T-helper 17 cell (primary cell): Measurements from ENCODE around the gene TSSC4. TPM values are rescaled to one million over a fixed set of nuclear protein-coding genes. Genes with fewer than 3 reads are reported as not detected.

ENCODE experiments used
- ATAC-seq: fragments of 150-1000 bp; cut with Tn5 transposase; 2 replicates; pipeline ENCODE4 v1.10.0; 2021; ENCODE audit warnings: mild to moderate bottlenecking, moderate library complexity
- DNase-seq, 3 donors: peaks; one replicate each; pipeline versions ENCODE4 v3.0.0 to v3.0.0-alpha.2; 2020 to 2021
- H3K9me3 ChIP-seq: one replicate; pipeline ENCODE4 v1.7.0; 2013; ENCODE audit warnings: low read length, mild to moderate bottlenecking; ENCODE audit not compliant: control insufficient read depth, poor library complexity, severe bottlenecking
- H3K27ac Mint-ChIP-seq: one replicate; pipeline ENCODE4 v1.8.0; 2022; ENCODE audit warnings: mild to moderate bottlenecking, moderate library complexity, mixed read lengths
- H3K27me3 Mint-ChIP-seq: one replicate; pipeline ENCODE4 v1.8.0; 2022; ENCODE audit warnings: mixed read lengths
- H3K36me3 Mint-ChIP-seq: one replicate; pipeline ENCODE4 v1.8.0; 2022; ENCODE audit warnings: low read depth, mixed read lengths
- H3K4me1 Mint-ChIP-seq: one replicate; pipeline ENCODE4 v1.8.0; 2022; ENCODE audit warnings: mild to moderate bottlenecking, mixed read lengths
- H3K4me3 Mint-ChIP-seq: one replicate; pipeline ENCODE4 v1.8.0; 2022; ENCODE audit warnings: mild to moderate bottlenecking, moderate library complexity, mixed read lengths
- total RNA-seq, 4 donors: library from RNA in 2 of 4; stranded (reverse) in 2 of 4; gene quantifications; one replicate each; pipeline ENCODE4 v1.2.3 and lab custom pipeline; 2022 to 2026

TSSC4 gene
- total RNA-seq, 2 donors from 2014 or later = 47.9 to 60.3 TPM

- peak; percentile 49 for ATAC-seq
Measured at GRCh38 chr11:2383852-2384804, 16.4 kb upstream of the TSSC4 start.

DNA sequence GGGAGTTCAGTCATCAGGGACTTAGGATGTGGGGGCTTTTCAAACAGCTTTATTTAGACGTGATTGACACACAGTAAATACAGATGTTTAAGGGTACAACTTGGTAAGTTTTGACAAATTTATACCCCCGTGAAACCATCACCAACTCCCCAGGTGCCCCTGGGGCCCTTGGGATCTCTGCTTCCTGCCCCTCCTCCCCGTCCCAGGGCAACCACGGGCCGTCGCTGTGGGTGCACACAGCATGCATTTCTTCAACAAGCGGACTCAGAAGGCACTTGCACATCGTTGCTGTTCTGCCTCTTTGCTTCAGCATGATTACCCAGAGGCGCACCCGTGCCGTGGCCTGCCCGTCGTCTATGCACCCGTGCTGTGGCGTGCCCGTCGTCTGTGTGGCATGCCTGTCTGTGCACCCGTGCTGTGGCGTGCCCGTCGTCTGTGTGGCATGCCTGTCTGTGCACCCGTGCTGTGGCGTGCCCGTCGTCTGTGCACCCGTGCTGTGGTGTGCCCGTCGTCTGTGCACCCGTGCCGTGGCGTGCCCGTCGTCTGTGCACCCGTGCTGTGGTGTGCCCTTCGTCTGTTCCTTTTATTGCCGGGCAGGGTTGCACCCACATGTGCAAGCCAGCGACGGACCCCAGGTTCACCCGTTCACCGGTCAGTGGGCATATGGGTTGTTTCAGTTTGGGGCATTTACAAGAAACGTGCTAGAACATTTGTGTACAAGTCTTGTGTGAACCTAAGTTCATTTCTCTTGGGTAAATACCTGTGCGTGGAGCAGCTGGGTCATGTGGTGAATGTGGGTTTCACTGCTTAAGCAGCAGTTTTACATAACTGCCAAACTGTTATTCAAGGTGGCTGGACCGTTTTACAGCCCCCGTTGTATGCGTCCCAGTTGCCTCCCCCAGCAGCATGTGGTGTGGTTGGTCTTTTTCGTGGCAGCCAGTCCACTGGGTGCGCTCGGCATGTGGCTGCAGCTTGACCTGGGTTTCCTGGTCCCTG lies 15.1 kb upstream of the TSSC4 start:
- H3K4me1 Mint-ChIP-seq = peaks cover 40% of the 10 kb centered on the region
- H3K27me3 Mint-ChIP-seq = no peaks in the 10 kb centered on the region
- peak overlapping the region; percentile 51 for H3K27ac Mint-ChIP-seq
- DNase-seq = no peak
- H3K4me3 Mint-ChIP-seq = peak overlapping the region; percentile 78
- no peaks in the 10 kb centered on the region for H3K36me3 Mint-ChIP-seq
- H3K9me3 ChIP-seq = no peaks in the 10 kb centered on the region
- peak; percentile 21 for ATAC-seq

More at GRCh38 chr11:2383852-2384804, 16.4 kb upstream of the TSSC4 start:
- H3K9me3 ChIP-seq = no peaks in the 10 kb centered on the region
- Mint-ChIP-seq H3K27me3 (no peaks in the 10 kb centered on the region), H3K27ac (peak overlapping the region; percentile 61), H3K36me3 (no peaks in the 10 kb centered on the region), H3K4me3 (peak overlapping the region; percentile 78), H3K4me1 (peaks cover 33% of the 10 kb centered on the region)
- peak in 2 of 3 donors; percentile 46 to 49 for DNase-seq

- Mint-ChIP-seq H3K27ac (peak overlapping the region; percentile 51), H3K36me3 (no peaks in the 10 kb centered on the region), H3K4me3 (peak overlapping the region; percentile 36), H3K27me3 (no peaks in the 10 kb centered on the region), H3K4me1 (peaks cover 39% of the 10 kb centered on the region)
- no peak for DNase-seq
- no peak for ATAC-seq
- no peaks in the 10 kb centered on the region for H3K9me3 ChIP-seq
Measured at GRCh38 chr11:2386591-2386990, 14.0 kb upstream of the TSSC4 start.

DNA sequence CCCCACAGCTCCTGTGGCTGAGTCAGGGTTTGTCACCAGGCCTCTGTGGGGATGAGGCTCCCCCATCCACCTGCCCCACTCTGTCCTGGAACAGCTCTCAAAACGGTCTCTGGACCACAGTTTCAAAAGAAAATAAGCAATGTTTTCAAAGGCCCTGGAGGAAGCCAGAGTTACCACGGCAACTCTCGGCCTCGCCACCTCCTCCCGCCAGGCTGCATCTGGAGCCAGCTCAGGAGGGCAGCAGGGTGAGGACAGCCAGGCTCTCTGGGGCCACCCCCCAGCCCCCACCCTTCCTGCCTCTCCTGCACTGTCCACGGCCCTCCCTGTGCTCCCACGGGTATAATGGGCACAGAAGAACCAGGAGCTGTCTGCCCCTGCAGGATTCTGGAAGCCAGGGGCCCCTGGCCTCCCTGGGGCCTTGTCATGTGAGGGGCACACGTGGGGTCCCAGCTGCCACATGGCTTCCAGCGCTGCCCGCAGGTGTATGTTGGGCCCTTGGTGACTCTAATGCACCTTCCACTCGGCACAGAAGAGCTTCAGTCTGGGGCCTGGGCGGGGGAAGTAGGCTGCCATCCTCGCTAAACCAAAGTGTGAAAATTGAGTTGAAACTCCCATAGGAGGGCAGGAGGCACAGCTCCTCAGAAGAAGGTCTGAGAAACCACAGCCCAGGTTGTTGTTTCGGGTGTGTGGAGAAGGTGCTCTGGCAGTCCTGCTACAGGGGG lies 13.1 kb upstream of the TSSC4 start:
- no peak overlapping the region for H3K4me3 Mint-ChIP-seq
- peaks cover 39% of the 10 kb centered on the region for H3K4me1 Mint-ChIP-seq
- H3K27ac Mint-ChIP-seq = peak overlapping the region; percentile 45
- ATAC-seq (no peak), DNase-seq (no peak)
- H3K9me3 ChIP-seq = no peaks in the 10 kb centered on the region
- no peaks in the 10 kb centered on the region for H3K36me3 Mint-ChIP-seq
- no peaks in the 10 kb centered on the region for H3K27me3 Mint-ChIP-seq

DNA sequence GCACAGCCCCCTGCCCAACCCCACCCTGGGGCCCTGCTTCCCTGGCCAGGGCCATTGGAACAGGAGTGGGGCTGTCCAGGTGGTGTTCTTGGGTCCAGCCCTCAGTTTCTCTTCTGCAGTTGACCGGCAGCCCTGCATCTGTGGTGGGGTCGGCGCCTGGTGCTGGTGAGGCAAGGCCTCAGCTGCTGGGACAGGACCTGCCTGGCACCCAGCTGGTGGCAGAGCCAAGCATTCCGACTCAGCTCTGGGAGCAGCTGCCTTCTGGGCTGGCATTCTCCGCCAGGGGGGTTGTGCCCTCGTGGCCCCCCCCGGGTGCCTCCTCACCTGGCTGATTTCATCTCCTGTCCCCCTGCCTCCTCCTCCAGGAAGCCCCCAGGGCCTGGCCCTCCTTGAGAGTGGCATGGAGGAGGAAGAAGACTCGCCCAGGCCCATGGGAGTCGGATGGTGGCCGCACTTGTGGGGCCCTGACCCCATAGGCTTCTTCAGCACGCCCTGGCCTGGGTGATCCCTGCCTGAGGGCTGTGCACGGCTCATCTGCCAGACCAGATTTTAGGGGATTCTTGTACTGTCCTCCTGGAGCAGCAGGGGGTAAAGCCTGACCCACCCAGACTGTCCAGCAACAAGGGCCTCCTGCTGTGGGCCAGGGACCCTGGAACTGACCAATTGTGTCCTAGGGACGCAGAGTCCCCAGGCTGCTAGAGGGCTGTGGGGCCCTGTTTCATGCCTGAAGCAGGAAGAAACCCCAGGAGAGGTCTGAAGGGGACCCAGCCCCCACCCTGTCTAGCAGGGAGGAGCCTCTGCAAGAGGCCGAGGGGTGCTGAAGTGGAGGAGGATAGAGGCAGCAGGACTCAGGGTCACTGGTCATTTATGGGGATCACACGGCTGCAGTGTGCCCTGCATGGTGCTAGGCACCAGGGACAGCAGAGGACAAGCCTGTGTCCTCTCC lies 11.8 kb upstream of the TSSC4 start:
- peaks cover 32% of the 10 kb centered on the region for H3K4me1 Mint-ChIP-seq

GRCh38 chr11:2389377-2390026 lies 11.0 kb upstream of the TSSC4 start:
- no peaks in the 10 kb centered on the region for H3K27me3 Mint-ChIP-seq
- peaks cover 27% of the 10 kb centered on the region for H3K4me1 Mint-ChIP-seq
- H3K36me3 Mint-ChIP-seq = no peaks in the 10 kb centered on the region
- peak overlapping the region; percentile 65 for H3K27ac Mint-ChIP-seq
- DNase-seq (no peak), ATAC-seq (no peak)
- peak overlapping the region; percentile 28 for H3K4me3 Mint-ChIP-seq
- H3K9me3 ChIP-seq = no peaks in the 10 kb centered on the region

More for the DNA sequence above, 11.8 kb upstream of the TSSC4 start:
- H3K9me3 ChIP-seq = no peaks in the 10 kb centered on the region
- DNase-seq = no peak
- Mint-ChIP-seq H3K27ac (peak overlapping the region; percentile 65), H3K27me3 (no peaks in the 10 kb centered on the region), H3K4me3 (no peak overlapping the region), H3K36me3 (no peaks in the 10 kb centered on the region)
- ATAC-seq = no peak

GRCh38 chr11:2390091-2390724 lies 10.3 kb upstream of the TSSC4 start:
- DNase-seq = no peak
- peak overlapping the region; percentile 39 for H3K4me3 Mint-ChIP-seq
- H3K27ac Mint-ChIP-seq = peak overlapping the region; percentile 65
- no peaks in the 10 kb centered on the region for H3K36me3 Mint-ChIP-seq
- H3K9me3 ChIP-seq = no peaks in the 10 kb centered on the region
- no peaks in the 10 kb centered on the region for H3K27me3 Mint-ChIP-seq
- no peak for ATAC-seq
- H3K4me1 Mint-ChIP-seq = peaks cover 23% of the 10 kb centered on the region

GRCh38 chr11:2390725-2391151 lies 9.8 kb upstream of the TSSC4 start:
- no peaks in the 10 kb centered on the region for H3K27me3 Mint-ChIP-seq
- H3K4me3 Mint-ChIP-seq = no peak overlapping the region
- no peaks in the 10 kb centered on the region for H3K9me3 ChIP-seq
- DNase-seq (no peak), ATAC-seq (no peak)
- peak overlapping the region; percentile 65 for H3K27ac Mint-ChIP-seq
- H3K4me1 Mint-ChIP-seq = peaks cover 20% of the 10 kb centered on the region
- no peaks in the 10 kb centered on the region for H3K36me3 Mint-ChIP-seq

DNA sequence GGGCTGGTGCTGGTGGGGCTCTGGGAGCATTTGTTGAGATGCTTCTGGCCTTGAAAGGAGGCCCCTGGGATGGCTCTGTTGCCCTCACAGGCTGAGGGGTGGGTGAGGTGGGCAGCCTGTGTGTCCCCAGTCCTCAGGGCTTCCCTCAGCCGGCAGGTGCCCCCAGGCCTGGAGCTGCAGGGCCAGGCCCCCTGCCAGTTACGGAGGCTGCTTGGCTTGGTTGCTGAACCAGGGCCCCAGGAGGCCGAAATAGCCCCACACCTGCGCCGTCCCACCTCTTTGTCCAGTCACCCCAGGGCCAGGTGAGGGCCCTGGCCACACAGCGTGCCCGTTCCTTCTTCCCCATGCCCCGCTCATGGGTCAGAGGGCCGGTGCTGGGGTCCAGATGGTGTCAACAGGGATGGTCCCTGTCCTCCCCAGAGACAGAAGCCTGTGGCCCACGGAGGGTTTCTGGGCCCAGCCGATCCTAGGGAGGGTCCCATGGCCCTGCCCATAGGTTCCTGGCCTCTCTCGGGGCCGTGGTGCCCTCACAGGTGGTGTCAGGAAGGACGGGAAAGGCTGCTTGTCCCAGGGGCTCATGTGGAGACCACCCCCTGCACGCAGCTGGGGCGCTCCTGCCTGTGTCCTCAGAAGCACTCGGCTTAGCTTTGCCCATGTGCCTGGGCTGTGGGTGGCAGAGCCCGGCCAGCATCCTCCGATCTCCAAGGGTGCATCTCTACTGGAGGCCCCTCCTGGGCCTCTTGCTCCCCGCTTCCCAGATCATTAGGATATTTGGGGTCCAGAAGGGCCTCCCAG lies 9.2 kb upstream of the TSSC4 start:
- DNase-seq (no peak), ATAC-seq (no peak)
- H3K4me3 Mint-ChIP-seq = no peak overlapping the region
- H3K4me1 Mint-ChIP-seq = peaks cover 15% of the 10 kb centered on the region
- no peaks in the 10 kb centered on the region for H3K9me3 ChIP-seq
- no peaks in the 10 kb centered on the region for H3K27me3 Mint-ChIP-seq
- peak overlapping the region; percentile 65 for H3K27ac Mint-ChIP-seq
- no peaks in the 10 kb centered on the region for H3K36me3 Mint-ChIP-seq

DNA sequence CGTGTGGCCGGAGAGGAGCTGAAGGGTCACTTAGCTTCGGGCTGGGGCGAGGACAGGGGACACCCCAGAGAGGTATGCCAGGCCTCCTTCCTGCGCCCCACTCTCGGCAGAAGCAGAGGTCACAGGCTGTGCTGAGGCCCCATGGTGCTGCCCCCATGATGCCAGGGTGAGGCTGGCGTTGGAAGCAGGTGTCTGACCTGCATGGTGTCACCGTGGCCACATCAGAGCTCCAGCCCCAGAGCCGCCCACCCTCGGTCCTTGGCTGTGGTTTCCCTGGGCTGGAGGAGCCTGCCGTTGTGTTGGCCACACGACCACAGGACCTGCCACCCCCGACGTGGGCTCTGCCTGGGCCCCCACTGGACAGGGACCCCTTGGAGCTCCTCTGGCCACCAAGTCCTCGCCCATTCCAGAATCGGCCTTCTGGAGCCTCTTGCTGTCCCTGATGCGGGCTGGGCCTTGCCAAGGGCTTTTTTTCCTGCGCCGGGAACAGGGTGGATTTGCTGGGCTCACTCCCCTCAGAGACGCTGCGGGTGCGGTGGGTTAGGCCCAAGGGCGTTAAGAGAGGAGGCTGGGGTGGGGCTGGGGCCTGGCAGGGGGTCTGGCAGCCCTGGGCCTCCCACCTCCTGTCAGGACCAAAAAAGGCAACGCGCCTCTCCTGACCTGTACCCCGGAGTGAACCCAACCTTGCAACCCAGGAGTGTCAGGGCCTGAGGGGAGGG lies 8.2 kb upstream of the TSSC4 start:
- peaks cover 5% of the 10 kb centered on the region for H3K36me3 Mint-ChIP-seq
- DNase-seq (no peak), ATAC-seq (no peak)
- no peak overlapping the region for H3K27ac Mint-ChIP-seq
- no peaks in the 10 kb centered on the region for H3K9me3 ChIP-seq
- H3K27me3 Mint-ChIP-seq = no peaks in the 10 kb centered on the region
- H3K4me3 Mint-ChIP-seq = no peak overlapping the region
- H3K4me1 Mint-ChIP-seq = peaks cover 12% of the 10 kb centered on the region
